HFF-Myc (cell line): ENCODE data around the gene ERCC6.

Experiments
- DNase-seq: peaks from one replicate; pipeline ENCODE4 v3.0.0-alpha.2; 2011; ENCODE audit warnings: low read depth; ENCODE audit errors: extremely low read depth
- H3K4me3 ChIP-seq: replicated peaks from 2 replicates; pipeline ENCODE4 v1.5.1; 2011; ENCODE audit warnings: low read depth, mild to moderate bottlenecking, control low read depth, low read length
- CTCF ChIP-seq: IDR thresholded peaks from 2 replicates; pipeline ENCODE4 v1.5.1; 2012; ENCODE audit warnings: mild to moderate bottlenecking, low read depth, low read length, control low read depth; ENCODE audit errors: missing control alignments

ERCC6 gene

GRCh38 chr10:49575489-49576072 is 36.7 kb upstream of the ERCC6 start:
- H3K4me3 ChIP-seq: no peak overlapping the region
- no peak for DNase-seq
- no peak for TF ChIP-seq CTCF

- DNase-seq: no peak
Observed at GRCh38 chr10:49572594-49573114, 33.7 kb upstream of the ERCC6 start.

GRCh38 chr10:49571388-49571787 is 32.5 kb upstream of the ERCC6 start:
- H3K4me3 ChIP-seq: no peak overlapping the region
- no peak for TF ChIP-seq CTCF
- no peak for DNase-seq

More at GRCh38 chr10:49572594-49573114, 33.7 kb upstream of the ERCC6 start:
- TF ChIP-seq CTCF: no peak
- H3K4me3 ChIP-seq: no peak overlapping the region

- no peak overlapping the region for H3K4me3 ChIP-seq
- DNase-seq: no peak
- no peak for TF ChIP-seq CTCF
Observed at GRCh38 chr10:49569031-49569631, 30.2 kb upstream of the ERCC6 start.

GRCh38 chr10:49568235-49568634 is 29.3 kb upstream of the ERCC6 start:
- no peak for TF ChIP-seq CTCF
- H3K4me3 ChIP-seq: no peak overlapping the region
- no peak for DNase-seq

- TF ChIP-seq CTCF: no peak
- no peak for DNase-seq
- no peak overlapping the region for H3K4me3 ChIP-seq
Observed at GRCh38 chr10:49567810-49568209, 28.9 kb upstream of the ERCC6 start.
